ENCODE data around the gene RMND1.
A peak's percentile ranks its signal among the peaks of the same experiment; 100 is the strongest.

Gene RMND1

GRCh38 chr6:151390851-151391470 is 61.0 kb downstream of the RMND1 start:
- H3K9ac ChIP-seq, result peak overlapping the region; percentile 86
- H2AFZ ChIP-seq, result peak overlapping the region; percentile 74
- no peak for TF ChIP-seq CTCF (IDR thresholded peaks at IDR 0.05)
- no peaks in the 10 kb centered on the region for H3K27me3 ChIP-seq (ENCODE audit: control insufficient read depth, insufficient read depth, low read length)
- peaks cover 13% of the 10 kb centered on the region for H3K4me1 ChIP-seq
- H3K9me3 ChIP-seq (ENCODE audit: control insufficient read depth, low read length), result no peaks in the 10 kb centered on the region
- H3K36me3 ChIP-seq (ENCODE audit: control insufficient read depth, insufficient read depth, low read length), result no peaks in the 10 kb centered on the region
- H3K4me3 ChIP-seq (ENCODE audit: low read depth, low read length), result peak overlapping the region; percentile 97
- peak overlapping the region; percentile 97 for H3K27ac ChIP-seq
- H3K79me2 ChIP-seq, result peaks cover 37% of the 10 kb centered on the region
- peak overlapping the region; percentile 76 for H3K4me2 ChIP-seq (ENCODE audit: low read length)

- Histone ChIP-seq H3K4me3 (ENCODE audit: low read depth, low read length) (peak overlapping the region; percentile 97), H3K9me3 (ENCODE audit: control insufficient read depth, low read length) (no peaks in the 10 kb centered on the region), H3K4me2 (ENCODE audit: low read length) (peak overlapping the region; percentile 61), H3K9ac (peak overlapping the region; percentile 86), H3K27me3 (ENCODE audit: control insufficient read depth, insufficient read depth, low read length) (no peaks in the 10 kb centered on the region), H2AFZ (peak overlapping the region; percentile 74), H3K36me3 (ENCODE audit: control insufficient read depth, insufficient read depth, low read length) (no peaks in the 10 kb centered on the region), H3K4me1 (peaks cover 13% of the 10 kb centered on the region), H3K27ac (peak overlapping the region; percentile 97), H3K79me2 (peaks cover 34% of the 10 kb centered on the region)
- TF ChIP-seq CTCF (IDR thresholded peaks at IDR 0.05), result no peak
Measured at GRCh38 chr6:151390276-151390850, 61.6 kb downstream of the RMND1 start.

- peaks cover 13% of the 10 kb centered on the region for H3K4me1 ChIP-seq
- no peaks in the 10 kb centered on the region for H3K27me3 ChIP-seq (ENCODE audit: control insufficient read depth, insufficient read depth, low read length)
- H3K4me3 ChIP-seq (ENCODE audit: low read depth, low read length), result peak overlapping the region; percentile 75
- H3K36me3 ChIP-seq (ENCODE audit: control insufficient read depth, insufficient read depth, low read length), result no peaks in the 10 kb centered on the region
- H3K9ac ChIP-seq, result peak overlapping the region; percentile 70
- peaks cover 33% of the 10 kb centered on the region for H3K79me2 ChIP-seq
- H3K9me3 ChIP-seq (ENCODE audit: control insufficient read depth, low read length), result no peaks in the 10 kb centered on the region
- H3K27ac ChIP-seq, result peak overlapping the region; percentile 97
- TF ChIP-seq CTCF (IDR thresholded peaks at IDR 0.05), result no peak
- peak overlapping the region; percentile 44 for H3K4me2 ChIP-seq (ENCODE audit: low read length)
- peak overlapping the region; percentile 95 for H2AFZ ChIP-seq
Measured at GRCh38 chr6:151389618-151390275, 62.2 kb downstream of the RMND1 start.

- peaks cover 13% of the 10 kb centered on the region for H3K4me1 ChIP-seq
- no peak for TF ChIP-seq CTCF (IDR thresholded peaks at IDR 0.05)
Measured at GRCh38 chr6:151388997-151389617, 62.8 kb downstream of the RMND1 start.

More at GRCh38 chr6:151388997-151389617, 62.8 kb downstream of the RMND1 start:
- H3K9me3 ChIP-seq (ENCODE audit: control insufficient read depth, low read length), result no peaks in the 10 kb centered on the region
- peak overlapping the region; percentile 95 for H2AFZ ChIP-seq
- peak overlapping the region; percentile 44 for H3K4me2 ChIP-seq (ENCODE audit: low read length)
- peak overlapping the region; percentile 97 for H3K27ac ChIP-seq
- peak overlapping the region; percentile 70 for H3K9ac ChIP-seq
- H3K4me3 ChIP-seq (ENCODE audit: low read depth, low read length), result peak overlapping the region; percentile 75
- H3K27me3 ChIP-seq (ENCODE audit: control insufficient read depth, insufficient read depth, low read length), result no peaks in the 10 kb centered on the region
- H3K36me3 ChIP-seq (ENCODE audit: control insufficient read depth, insufficient read depth, low read length), result no peaks in the 10 kb centered on the region
- peaks cover 33% of the 10 kb centered on the region for H3K79me2 ChIP-seq

All from parathyroid adenoma (tissue), 2 donors.